Neural progenitor cell (in vitro differentiated cells): ENCODE measurements around the gene ADGRA1. TPM values are rescaled to one million over a fixed set of nuclear protein-coding genes. Genes with fewer than 3 reads are reported as not detected.

Experiments used
- DNase-seq: peaks from one replicate; pipeline ENCODE4 v3.0.0-alpha.2; 2016; ENCODE audit warnings: low spot score
- H2AFZ ChIP-seq: fragments of 200-600 bp; sonication (generic); replicated peaks from 2 replicates; pipeline ENCODE4 v1.6.1; 2016; ENCODE audit warnings: antibody characterized with exemption
- H3F3A ChIP-seq: fragments of 200-600 bp; sonication (generic); 2 replicates; pipeline ENCODE4 v1.6.1; 2016; ENCODE audit warnings: antibody characterized with exemption, low read depth
- H3K27ac ChIP-seq: fragments of 200-600 bp; sonication (generic); 2 replicates; pipeline ENCODE4 v1.5.1; 2016; ENCODE audit warnings: mild to moderate bottlenecking
- H3K27me3 ChIP-seq: fragments of 200-600 bp; sonication (generic); 2 replicates; pipeline ENCODE4 v1.6.1; 2016; ENCODE audit warnings: mild to moderate bottlenecking, moderate library complexity
- H3K36me3 ChIP-seq: fragments of 200-600 bp; sonication (generic); 2 replicates; pipeline ENCODE4 v1.5.1; 2016
- H3K4me1 ChIP-seq: fragments of 200-600 bp; sonication (generic); 2 replicates; pipeline ENCODE4 v1.6.1; 2016; ENCODE audit warnings: mixed run types
- H3K4me2 ChIP-seq: fragments of 200-600 bp; sonication (generic); 2 replicates; pipeline ENCODE4 v1.6.1; 2016
- H3K4me3 ChIP-seq: fragments of 200-600 bp; sonication (generic); 2 replicates; pipeline ENCODE4 v1.5.1; 2016
- H3K79me2 ChIP-seq: fragments of 200-600 bp; sonication (generic); 2 replicates; pipeline ENCODE4 v1.6.1; 2016; ENCODE audit warnings: low read depth
- H3K9ac ChIP-seq: fragments of 200-600 bp; sonication (generic); 2 replicates; pipeline ENCODE4 v1.6.1; 2016
- H3K9me3 ChIP-seq: fragments of 200-600 bp; sonication (generic); 2 replicates; pipeline ENCODE4 v1.5.1; 2016; ENCODE audit warnings: low read depth
- H4K20me1 ChIP-seq: fragments of 200-600 bp; sonication (generic); 2 replicates; pipeline ENCODE4 v1.6.1; 2016; ENCODE audit warnings: low read depth
- H3K27ac Mint-ChIP-seq: 3 replicates; pipeline ENCODE4 v1.8.0; 2021; ENCODE audit warnings: mixed read lengths
- H3K27me3 Mint-ChIP-seq: 2 replicates; pipeline ENCODE4 v1.8.0; 2022; ENCODE audit warnings: low read depth, mild to moderate bottlenecking, inconsistent platforms, moderate library complexity, mixed read lengths; ENCODE audit not compliant: insufficient read depth
- H3K36me3 Mint-ChIP-seq: 3 replicates; pipeline ENCODE4 v1.8.0; 2021; ENCODE audit warnings: mixed read lengths
- H3K4me1 Mint-ChIP-seq: 3 replicates; pipeline ENCODE4 v1.8.0; 2021; ENCODE audit warnings: mixed read lengths
- H3K4me3 Mint-ChIP-seq: 3 replicates; pipeline ENCODE4 v1.8.0; 2021; ENCODE audit warnings: mild to moderate bottlenecking, moderate library complexity, mixed read lengths
- H3K9me3 Mint-ChIP-seq: 3 replicates; pipeline ENCODE4 v1.8.0; 2020; ENCODE audit warnings: mixed read lengths
- EZH2 ChIP-seq: fragments of 200-600 bp; sonication (generic); IDR thresholded peaks from 2 replicates; pipeline ENCODE4 v1.6.1; 2017; ENCODE audit warnings: antibody characterized with exemption, mild to moderate bottlenecking, moderate library complexity
- EZH2phosphoT487 ChIP-seq: fragments of 200-600 bp; sonication (generic); IDR thresholded peaks from 2 replicates; pipeline ENCODE4 v1.6.1; 2017; ENCODE audit warnings: antibody characterized with exemption
- total RNA-seq: library from RNA; depleted of rRNA; stranded (reverse); fragments of >200 nt; gene quantifications from 2 replicates; pipeline ENCODE4 v1.2.3, GENCODE V29; 2015; ENCODE audit warnings: low replicate concordance
- TF ChIP-seq, protein P1 (sequence below): fragments of 200-600 bp; sonication (generic); IDR thresholded peaks from 2 replicates; pipeline ENCODE4 v1.5.1; 2017; ENCODE audit warnings: antibody characterized with exemption, mild to moderate bottlenecking

The ADGRA1 gene
- total RNA-seq, 1 donor from 2014 or later = not detected

DNA sequence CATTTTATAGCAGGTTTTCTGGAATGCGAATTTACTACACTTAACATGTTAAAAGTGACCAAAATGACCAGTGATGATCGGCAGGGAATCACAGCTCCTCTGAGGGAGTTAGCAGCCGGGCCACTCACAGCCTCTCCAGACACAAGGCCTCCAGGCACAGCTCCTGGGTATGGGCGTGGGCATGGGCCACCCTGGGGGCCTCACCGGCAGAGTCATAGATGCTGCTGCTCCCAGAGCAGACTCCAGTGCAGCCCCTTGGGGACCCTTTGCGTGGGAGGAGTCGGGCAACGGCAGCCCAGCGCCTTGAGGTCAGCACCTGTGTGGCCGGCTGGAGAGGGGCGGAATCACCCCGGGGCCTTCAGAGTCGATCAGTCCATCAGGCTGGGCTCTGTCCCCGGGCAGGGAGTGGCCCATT lies 80.9 kb downstream of the ADGRA1 start:
- TF ChIP-seq, protein P1, sequence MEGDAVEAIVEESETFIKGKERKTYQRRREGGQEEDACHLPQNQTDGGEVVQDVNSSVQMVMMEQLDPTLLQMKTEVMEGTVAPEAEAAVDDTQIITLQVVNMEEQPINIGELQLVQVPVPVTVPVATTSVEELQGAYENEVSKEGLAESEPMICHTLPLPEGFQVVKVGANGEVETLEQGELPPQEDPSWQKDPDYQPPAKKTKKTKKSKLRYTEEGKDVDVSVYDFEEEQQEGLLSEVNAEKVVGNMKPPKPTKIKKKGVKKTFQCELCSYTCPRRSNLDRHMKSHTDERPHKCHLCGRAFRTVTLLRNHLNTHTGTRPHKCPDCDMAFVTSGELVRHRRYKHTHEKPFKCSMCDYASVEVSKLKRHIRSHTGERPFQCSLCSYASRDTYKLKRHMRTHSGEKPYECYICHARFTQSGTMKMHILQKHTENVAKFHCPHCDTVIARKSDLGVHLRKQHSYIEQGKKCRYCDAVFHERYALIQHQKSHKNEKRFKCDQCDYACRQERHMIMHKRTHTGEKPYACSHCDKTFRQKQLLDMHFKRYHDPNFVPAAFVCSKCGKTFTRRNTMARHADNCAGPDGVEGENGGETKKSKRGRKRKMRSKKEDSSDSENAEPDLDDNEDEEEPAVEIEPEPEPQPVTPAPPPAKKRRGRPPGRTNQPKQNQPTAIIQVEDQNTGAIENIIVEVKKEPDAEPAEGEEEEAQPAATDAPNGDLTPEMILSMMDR = no peak
- TF ChIP-seq EZH2 = no peak
- TF ChIP-seq EZH2phosphoT487 = no peak
- Histone ChIP-seq H3K4me3 (no peak overlapping the region), H3K27me3 (no peaks in the 10 kb centered on the region), H3K79me2 (no peaks in the 10 kb centered on the region), H3K36me3 (no peaks in the 10 kb centered on the region), H4K20me1 (no peaks in the 10 kb centered on the region), H3K4me1 (no peaks in the 10 kb centered on the region), H3K4me2 (no peak overlapping the region), H3K9ac (no peak overlapping the region), H3K9me3 (no peaks in the 10 kb centered on the region), H3K27ac (no peak overlapping the region), H2AFZ (no peak overlapping the region), H3F3A (no peaks in the 10 kb centered on the region)
- no peak for DNase-seq
- Mint-ChIP-seq H3K36me3 (peaks cover 7% of the 10 kb centered on the region), H3K27ac (no peak overlapping the region), H3K4me1 (no peaks in the 10 kb centered on the region), H3K9me3 (peaks cover 4% of the 10 kb centered on the region), H3K27me3 (peaks cover 7% of the 10 kb centered on the region), H3K4me3 (no peak overlapping the region)

DNA sequence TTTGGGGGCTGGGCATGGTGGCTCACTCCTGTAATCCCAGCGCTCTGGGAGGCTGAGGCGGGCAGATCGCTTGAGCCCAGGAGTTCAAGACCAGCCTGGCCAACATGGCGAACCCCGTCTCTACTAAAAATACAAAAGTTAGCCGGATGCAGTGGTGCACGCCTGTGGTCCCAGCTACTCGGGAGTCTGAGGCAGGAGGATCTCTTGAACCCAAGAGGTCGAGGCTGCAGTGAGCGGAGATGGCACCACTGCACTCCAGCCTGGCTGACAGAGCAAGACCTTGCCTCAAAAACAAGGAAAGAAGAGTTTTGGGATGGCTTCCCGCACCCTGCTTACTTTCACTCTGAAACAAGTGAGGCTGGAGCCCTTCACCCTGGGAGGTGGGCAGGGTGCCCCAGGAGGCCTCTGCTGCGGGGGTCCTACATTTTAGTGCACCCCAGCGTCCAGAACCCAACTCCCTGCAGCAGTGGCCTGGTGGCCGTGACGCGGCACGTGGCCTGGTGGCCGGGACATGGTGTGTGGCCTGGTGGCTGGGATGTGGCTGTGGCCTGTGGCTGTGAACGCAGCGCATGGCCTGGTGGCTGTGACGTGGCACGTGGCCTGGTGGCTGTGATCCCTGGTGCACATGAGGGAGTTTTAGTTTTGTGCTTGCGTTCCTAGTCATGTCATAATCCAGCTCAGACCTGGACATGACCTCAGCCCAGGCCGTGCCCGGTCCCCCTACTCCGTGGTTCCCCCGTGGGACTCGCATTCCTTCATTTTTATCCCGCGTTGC lies 81.6 kb downstream of the ADGRA1 start:
- Histone ChIP-seq H3K36me3 (no peaks in the 10 kb centered on the region), H3K9ac (no peak overlapping the region), H3K9me3 (no peaks in the 10 kb centered on the region), H3K27ac (no peak overlapping the region), H4K20me1 (no peaks in the 10 kb centered on the region), H3K27me3 (no peaks in the 10 kb centered on the region), H2AFZ (no peak overlapping the region), H3K4me3 (no peak overlapping the region), H3K4me1 (no peaks in the 10 kb centered on the region), H3K79me2 (no peaks in the 10 kb centered on the region), H3K4me2 (no peak overlapping the region), H3F3A (no peaks in the 10 kb centered on the region)
- peaks cover 4% of the 10 kb centered on the region for H3K9me3 Mint-ChIP-seq
- H3K4me3 Mint-ChIP-seq = no peak overlapping the region
- H3K27ac Mint-ChIP-seq = no peak overlapping the region
- peaks cover 7% of the 10 kb centered on the region for H3K27me3 Mint-ChIP-seq
- H3K36me3 Mint-ChIP-seq = peaks cover 7% of the 10 kb centered on the region
- TF ChIP-seq EZH2phosphoT487 (no peak), EZH2 (no peak)
- TF ChIP-seq, protein P1 = no peak
- DNase-seq = no peak
- no peaks in the 10 kb centered on the region for H3K4me1 Mint-ChIP-seq

DNA sequence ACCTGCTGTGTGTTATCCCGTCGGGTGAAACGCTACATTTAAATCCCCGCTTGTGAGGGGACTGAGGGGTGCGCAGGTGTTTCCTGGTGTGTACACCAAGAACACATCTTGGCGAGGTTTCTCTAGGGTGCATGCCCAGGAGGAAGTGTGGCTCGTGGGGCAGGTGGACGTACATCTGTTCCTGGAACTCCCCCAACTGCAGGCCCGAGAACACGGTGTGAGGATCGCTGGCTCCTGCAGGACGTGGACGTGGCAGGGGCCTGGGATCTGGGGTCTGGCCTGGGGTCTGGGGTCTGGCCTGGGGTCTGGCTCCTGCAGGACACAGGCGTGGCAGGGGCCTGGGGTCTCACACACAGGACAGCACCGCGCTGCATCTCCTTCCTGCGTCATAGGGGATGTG lies 82.4 kb downstream of the ADGRA1 start:
- Mint-ChIP-seq H3K4me1 (no peaks in the 10 kb centered on the region), H3K4me3 (no peak overlapping the region), H3K27ac (no peak overlapping the region), H3K27me3 (peaks cover 7% of the 10 kb centered on the region), H3K36me3 (peaks cover 7% of the 10 kb centered on the region), H3K9me3 (peaks cover 7% of the 10 kb centered on the region)
- TF ChIP-seq EZH2phosphoT487 = no peak
- TF ChIP-seq, protein P1 = no peak
- no peaks in the 10 kb centered on the region for H3F3A ChIP-seq
- H3K79me2 ChIP-seq = no peaks in the 10 kb centered on the region
- no peak overlapping the region for H3K9ac ChIP-seq
- no peak overlapping the region for H2AFZ ChIP-seq
- H3K4me3 ChIP-seq = no peak overlapping the region
- DNase-seq = no peak
- no peak overlapping the region for H3K4me2 ChIP-seq
- H3K27ac ChIP-seq = no peak overlapping the region
- no peaks in the 10 kb centered on the region for H3K4me1 ChIP-seq
- H4K20me1 ChIP-seq = no peaks in the 10 kb centered on the region
- H3K36me3 ChIP-seq = no peaks in the 10 kb centered on the region
- H3K27me3 ChIP-seq = no peaks in the 10 kb centered on the region
- H3K9me3 ChIP-seq = no peaks in the 10 kb centered on the region
